ENCODE measurements around the gene TERT. TPM values are rescaled to one million over a fixed set of nuclear protein-coding genes. Genes with fewer than 3 reads are reported as not detected.
"Not testable (repeated sequence)": the region's sequence is repeated elsewhere in the genome, so short reads cannot be mapped to it uniquely, and the experiment has no call there.

Gene TERT
- total RNA-seq, 2 donors from 2014 or later = not detected

- no peaks in the 10 kb centered on the region for H3K36me3 ChIP-seq
- H3K27ac ChIP-seq = no peak overlapping the region
Observed at GRCh38 chr5:1230551-1230950, 64.3 kb downstream of the TERT start.

GRCh38 chr5:1229822-1230221 lies 65.0 kb downstream of the TERT start:
- Histone ChIP-seq H3K4me3 (no peak overlapping the region), H3K27me3 (replicated peaks; ENCODE audit: insufficient read depth) (no peaks in the 10 kb centered on the region), H3K4me1 (ENCODE audit: control insufficient read depth in 1 of 2, low read depth in 2 of 2) (no peaks in the 10 kb centered on the region), H3K9me3 (no peaks in the 10 kb centered on the region), H3K36me3 (no peaks in the 10 kb centered on the region), H3K27ac (no peak overlapping the region)
- no peak for DNase-seq (ENCODE audit: low spot score)
- TF ChIP-seq CTCF (IDR thresholded peaks at IDR 0.05) = no peak
- no peak for ATAC-seq (ENCODE audit: insufficient number of reproducible peaks, low FRiP score, low read depth)

More at GRCh38 chr5:1230551-1230950, 64.3 kb downstream of the TERT start:
- Histone ChIP-seq H3K27me3 (replicated peaks; ENCODE audit: insufficient read depth) (no peaks in the 10 kb centered on the region), H3K4me1 (ENCODE audit: control insufficient read depth in 1 of 2, low read depth in 2 of 2) (no peaks in the 10 kb centered on the region), H3K4me3 (no peak overlapping the region), H3K9me3 (no peaks in the 10 kb centered on the region)
- no peak for TF ChIP-seq CTCF (IDR thresholded peaks at IDR 0.05)
- DNase-seq (ENCODE audit: low spot score) = no peak
- no peak for ATAC-seq (ENCODE audit: insufficient number of reproducible peaks, low FRiP score, low read depth)

GRCh38 chr5:1229023-1229422 lies 65.8 kb downstream of the TERT start:
- H3K36me3 ChIP-seq; H3K4me3 ChIP-seq; DNase-seq (ENCODE audit: low spot score); H3K27ac ChIP-seq; H3K4me1 ChIP-seq (ENCODE audit: control insufficient read depth in 1 of 2, low read depth in 2 of 2); H3K27me3 ChIP-seq (replicated peaks; ENCODE audit: insufficient read depth); H3K9me3 ChIP-seq; ATAC-seq (ENCODE audit: insufficient number of reproducible peaks, low FRiP score, low read depth): not testable (repeated sequence)

GRCh38 chr5:1228120-1228519 lies 66.7 kb downstream of the TERT start:
- no peaks in the 10 kb centered on the region for H3K27me3 ChIP-seq (replicated peaks; ENCODE audit: insufficient read depth)
- no peak for TF ChIP-seq CTCF (IDR thresholded peaks at IDR 0.05)

GRCh38 chr5:1227667-1228066 lies 67.2 kb downstream of the TERT start:
- ATAC-seq (ENCODE audit: insufficient number of reproducible peaks, low FRiP score, low read depth) = no peak
- no peaks in the 10 kb centered on the region for H3K36me3 ChIP-seq
- H3K4me3 ChIP-seq = no peak overlapping the region
- DNase-seq (ENCODE audit: low spot score) = no peak
- H3K27ac ChIP-seq = no peak overlapping the region
- TF ChIP-seq CTCF (IDR thresholded peaks at IDR 0.05) = no peak
- H3K4me1 ChIP-seq (ENCODE audit: control insufficient read depth in 1 of 2, low read depth in 2 of 2) = no peaks in the 10 kb centered on the region
- no peaks in the 10 kb centered on the region for H3K27me3 ChIP-seq (replicated peaks; ENCODE audit: insufficient read depth)
- H3K9me3 ChIP-seq = no peaks in the 10 kb centered on the region

More at GRCh38 chr5:1228120-1228519, 66.7 kb downstream of the TERT start:
- ATAC-seq (ENCODE audit: insufficient number of reproducible peaks, low FRiP score, low read depth) (no peak), DNase-seq (ENCODE audit: low spot score) (no peak)
- Histone ChIP-seq H3K27ac (no peak overlapping the region), H3K4me3 (no peak overlapping the region), H3K9me3 (no peaks in the 10 kb centered on the region), H3K4me1 (ENCODE audit: control insufficient read depth in 1 of 2, low read depth in 2 of 2) (no peaks in the 10 kb centered on the region), H3K36me3 (no peaks in the 10 kb centered on the region)

GRCh38 chr5:1226839-1227581 lies 67.9 kb downstream of the TERT start:
- TF ChIP-seq CTCF (IDR thresholded peaks at IDR 0.05) = no peak
- no peak overlapping the region for H3K27ac ChIP-seq
- ATAC-seq (ENCODE audit: insufficient number of reproducible peaks, low FRiP score, low read depth) (no peak), DNase-seq (ENCODE audit: low spot score) (no peak)
- H3K27me3 ChIP-seq (replicated peaks; ENCODE audit: insufficient read depth) = no peaks in the 10 kb centered on the region
- H3K4me3 ChIP-seq = no peak overlapping the region
- no peaks in the 10 kb centered on the region for H3K9me3 ChIP-seq
- no peaks in the 10 kb centered on the region for H3K36me3 ChIP-seq
- no peaks in the 10 kb centered on the region for H3K4me1 ChIP-seq (ENCODE audit: control insufficient read depth in 1 of 2, low read depth in 2 of 2)

Data from thoracic aorta (tissue), 2 donors.